GM23338 (cell line): ENCODE measurements around the gene DCTN5. TPM values are rescaled to one million over a fixed set of nuclear protein-coding genes. Genes with fewer than 3 reads are reported as not detected.
A peak's percentile ranks its signal among the peaks of the same experiment; 100 is the strongest.

Experiments used
- ATAC-seq: fragments of 200-7000 bp; cut with Tn5 transposase; 3 replicates; pipeline ENCODE4 v1.9.1; 2020
- DNase-seq: peaks from one replicate; pipeline ENCODE4 v3.0.0-alpha.2; 2015; ENCODE audit warnings: low spot score
- H2AFZ ChIP-seq: fragments of 200-600 bp; sonication (generic); 2 replicates; pipeline ENCODE4 v1.8.0; 2016; ENCODE audit warnings: antibody characterized with exemption, mild to moderate bottlenecking, moderate library complexity
- H3F3A ChIP-seq: fragments of 200-600 bp; sonication (generic); replicated peaks from 2 replicates; pipeline ENCODE4 v1.8.0; 2017; ENCODE audit warnings: antibody characterized with exemption, mixed run types, low read depth
- H3K27ac ChIP-seq: fragments of 200-600 bp; sonication (generic); 2 replicates; pipeline ENCODE4 v1.6.1; 2016; ENCODE audit warnings: low read depth
- H3K27me3 ChIP-seq: fragments of 200-600 bp; sonication (generic); 2 replicates; pipeline ENCODE4 v1.8.0; 2016; ENCODE audit warnings: mild to moderate bottlenecking, mixed run types, moderate library complexity; ENCODE audit not compliant: insufficient read depth
- H3K36me3 ChIP-seq: fragments of 200-600 bp; sonication (generic); 2 replicates; pipeline ENCODE4 v1.8.0; 2016; ENCODE audit warnings: mild to moderate bottlenecking; ENCODE audit not compliant: insufficient read depth
- H3K4me1 ChIP-seq: fragments of 200-600 bp; sonication (generic); 2 replicates; pipeline ENCODE4 v1.8.0; 2016; ENCODE audit warnings: mild to moderate bottlenecking, moderate library complexity; ENCODE audit not compliant: insufficient read depth
- H3K4me2 ChIP-seq: fragments of 200-600 bp; sonication (generic); 2 replicates; pipeline ENCODE4 v1.7.1; 2017; ENCODE audit warnings: mixed run types
- H3K4me3 ChIP-seq: fragments of 200-600 bp; sonication (generic); 2 replicates; pipeline ENCODE4 v1.6.1; 2016; ENCODE audit warnings: mixed run types
- H3K79me2 ChIP-seq: fragments of 200-600 bp; sonication (generic); replicated peaks from 2 replicates; pipeline ENCODE4 v1.8.0; 2017; ENCODE audit warnings: mild to moderate bottlenecking; ENCODE audit not compliant: insufficient read depth
- H3K9me2 ChIP-seq: fragments of 200-600 bp; sonication (generic); 2 replicates; pipeline ENCODE4 v1.8.0; 2017; ENCODE audit not compliant: insufficient read depth
- H4K20me1 ChIP-seq: fragments of 200-600 bp; sonication (generic); replicated peaks from 2 replicates; pipeline ENCODE4 v1.8.0; 2017; ENCODE audit warnings: mild to moderate bottlenecking; ENCODE audit not compliant: insufficient read depth
- H3K27ac Mint-ChIP-seq: 2 replicates; pipeline ENCODE4 v1.8.0; 2020; ENCODE audit warnings: inconsistent platforms, mild to moderate bottlenecking, moderate library complexity, mixed read lengths
- H3K27me3 Mint-ChIP-seq: 3 replicates; pipeline ENCODE4 v1.8.0; 2022; ENCODE audit warnings: low read depth, mild to moderate bottlenecking, moderate library complexity, mixed read lengths, inconsistent platforms; ENCODE audit not compliant: insufficient read depth, poor library complexity
- H3K36me3 Mint-ChIP-seq: 3 replicates; pipeline ENCODE4 v1.8.0; 2021; ENCODE audit warnings: low read depth, mild to moderate bottlenecking, inconsistent platforms, moderate library complexity, mixed read lengths
- H3K4me1 Mint-ChIP-seq: 3 replicates; pipeline ENCODE4 v1.8.0; 2020; ENCODE audit warnings: mild to moderate bottlenecking, inconsistent platforms, mixed read lengths
- H3K4me3 Mint-ChIP-seq: 3 replicates; pipeline ENCODE4 v1.8.0; 2021; ENCODE audit warnings: moderate library complexity, mild to moderate bottlenecking, inconsistent platforms, mixed read lengths
- H3K9me3 Mint-ChIP-seq: 3 replicates; pipeline ENCODE4 v1.8.0; 2020; ENCODE audit warnings: moderate library complexity, mild to moderate bottlenecking, inconsistent platforms, mixed read lengths
- EZH2 ChIP-seq: fragments of 200-600 bp; sonication (generic); IDR thresholded peaks from one replicate; pipeline ENCODE4 v1.8.0; 2017; ENCODE audit warnings: antibody characterized with exemption, mild to moderate bottlenecking, low read depth; ENCODE audit not compliant: unreplicated experiment
- POLR2AphosphoS5 ChIP-seq: IDR thresholded peaks from 2 replicates; pipeline ENCODE4 v1.6.1; 2016; ENCODE audit warnings: antibody characterized with exemption, low read depth
- ZNF331 ChIP-seq: fragments of 250-450 bp; sonication (Bioruptor Pico); IDR thresholded peaks from 2 replicates; pipeline ENCODE4 v1.5.0; 2020; ENCODE audit warnings: low read depth, mild to moderate bottlenecking, moderate library complexity
- polyA plus RNA-seq: library from polyadenylated mRNA; unstranded; fragments of >200 nt; fragmentation: Nextera tagmentation; extraction: Ambion mirVana; gene quantifications from 2 replicates; pipeline ENCODE4 v1.2.1, GENCODE V29; 2016
- total RNA-seq: library from RNA; depleted of rRNA; stranded (reverse); fragments of >200 nt; shearing (Covaris generic); gene quantifications from 2 replicates; pipeline ENCODE4 v1.2.3, GENCODE V29; 2014
- TF ChIP-seq, protein P1 (sequence below), 2 experiments: fragments of 200-600 bp in 1 of 2; sonication (generic) in 1 of 2; conservative IDR thresholded peaks; 2 replicates each; pipeline versions ENCODE4 v1.5.1 to v1.6.1; 2016 to 2017; ENCODE audit warnings: antibody characterized with exemption in 2 of 2, low read depth in 2 of 2, mild to moderate bottlenecking in 2 of 2, moderate library complexity in 1 of 2
- TF ChIP-seq, protein P2 (sequence below): IDR thresholded peaks from one replicate; pipeline ENCODE4 v1.6.1; 2018; ENCODE audit warnings: antibody characterized with exemption; ENCODE audit not compliant: unreplicated experiment

DCTN5 gene
- total and polyA plus RNA-seq, 2 experiments from 2014 or later = 11.5 to 69.6 TPM

DNA sequence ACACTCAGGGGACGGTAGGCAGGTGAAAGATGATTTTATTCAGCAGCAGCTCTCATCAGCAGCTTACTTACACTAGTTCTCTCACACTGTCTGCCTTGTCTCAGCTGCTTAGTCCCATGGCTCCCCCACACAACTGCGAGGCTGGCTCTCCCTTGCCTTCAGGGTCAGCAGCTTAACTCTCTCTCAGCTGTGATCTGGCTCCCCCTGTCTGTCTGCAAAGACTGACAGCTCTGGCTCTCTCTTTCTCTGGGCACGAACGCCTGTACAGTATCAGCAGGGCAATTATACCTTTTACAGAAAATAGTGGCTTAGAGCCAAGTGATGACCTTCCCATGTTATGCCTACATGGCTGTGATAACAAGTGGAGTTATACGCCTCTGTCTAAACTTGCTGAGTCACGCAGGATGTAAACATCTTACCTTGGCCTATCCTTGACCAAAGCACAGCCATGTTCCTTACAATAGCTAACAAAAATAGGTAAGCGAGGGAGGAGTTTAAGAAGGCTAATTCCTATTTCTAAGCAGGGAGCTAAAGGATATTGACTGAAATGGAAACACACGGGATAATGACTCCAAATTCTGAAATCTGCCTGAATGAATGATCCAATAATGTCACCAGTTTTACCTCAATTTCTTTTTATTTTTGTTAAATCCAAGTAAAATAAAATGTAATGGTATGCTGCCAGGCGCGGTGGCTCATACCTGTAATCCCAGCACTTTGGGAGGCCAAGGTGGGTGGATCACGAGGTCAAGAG lies 44.1 kb upstream of the DCTN5 start:
- peaks cover 39% of the 10 kb centered on the region for H3K79me2 ChIP-seq
- H3K4me3 Mint-ChIP-seq = peak overlapping the region; percentile 17; the same call in 2 of the 3 replicates
- TF ChIP-seq, protein P1, sequence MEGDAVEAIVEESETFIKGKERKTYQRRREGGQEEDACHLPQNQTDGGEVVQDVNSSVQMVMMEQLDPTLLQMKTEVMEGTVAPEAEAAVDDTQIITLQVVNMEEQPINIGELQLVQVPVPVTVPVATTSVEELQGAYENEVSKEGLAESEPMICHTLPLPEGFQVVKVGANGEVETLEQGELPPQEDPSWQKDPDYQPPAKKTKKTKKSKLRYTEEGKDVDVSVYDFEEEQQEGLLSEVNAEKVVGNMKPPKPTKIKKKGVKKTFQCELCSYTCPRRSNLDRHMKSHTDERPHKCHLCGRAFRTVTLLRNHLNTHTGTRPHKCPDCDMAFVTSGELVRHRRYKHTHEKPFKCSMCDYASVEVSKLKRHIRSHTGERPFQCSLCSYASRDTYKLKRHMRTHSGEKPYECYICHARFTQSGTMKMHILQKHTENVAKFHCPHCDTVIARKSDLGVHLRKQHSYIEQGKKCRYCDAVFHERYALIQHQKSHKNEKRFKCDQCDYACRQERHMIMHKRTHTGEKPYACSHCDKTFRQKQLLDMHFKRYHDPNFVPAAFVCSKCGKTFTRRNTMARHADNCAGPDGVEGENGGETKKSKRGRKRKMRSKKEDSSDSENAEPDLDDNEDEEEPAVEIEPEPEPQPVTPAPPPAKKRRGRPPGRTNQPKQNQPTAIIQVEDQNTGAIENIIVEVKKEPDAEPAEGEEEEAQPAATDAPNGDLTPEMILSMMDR (conservative IDR thresholded peaks at IDR 0.05; ENCODE audit: low read depth in 2 of 2) = peak; percentile 56 to 72
- TF ChIP-seq, protein P2, sequence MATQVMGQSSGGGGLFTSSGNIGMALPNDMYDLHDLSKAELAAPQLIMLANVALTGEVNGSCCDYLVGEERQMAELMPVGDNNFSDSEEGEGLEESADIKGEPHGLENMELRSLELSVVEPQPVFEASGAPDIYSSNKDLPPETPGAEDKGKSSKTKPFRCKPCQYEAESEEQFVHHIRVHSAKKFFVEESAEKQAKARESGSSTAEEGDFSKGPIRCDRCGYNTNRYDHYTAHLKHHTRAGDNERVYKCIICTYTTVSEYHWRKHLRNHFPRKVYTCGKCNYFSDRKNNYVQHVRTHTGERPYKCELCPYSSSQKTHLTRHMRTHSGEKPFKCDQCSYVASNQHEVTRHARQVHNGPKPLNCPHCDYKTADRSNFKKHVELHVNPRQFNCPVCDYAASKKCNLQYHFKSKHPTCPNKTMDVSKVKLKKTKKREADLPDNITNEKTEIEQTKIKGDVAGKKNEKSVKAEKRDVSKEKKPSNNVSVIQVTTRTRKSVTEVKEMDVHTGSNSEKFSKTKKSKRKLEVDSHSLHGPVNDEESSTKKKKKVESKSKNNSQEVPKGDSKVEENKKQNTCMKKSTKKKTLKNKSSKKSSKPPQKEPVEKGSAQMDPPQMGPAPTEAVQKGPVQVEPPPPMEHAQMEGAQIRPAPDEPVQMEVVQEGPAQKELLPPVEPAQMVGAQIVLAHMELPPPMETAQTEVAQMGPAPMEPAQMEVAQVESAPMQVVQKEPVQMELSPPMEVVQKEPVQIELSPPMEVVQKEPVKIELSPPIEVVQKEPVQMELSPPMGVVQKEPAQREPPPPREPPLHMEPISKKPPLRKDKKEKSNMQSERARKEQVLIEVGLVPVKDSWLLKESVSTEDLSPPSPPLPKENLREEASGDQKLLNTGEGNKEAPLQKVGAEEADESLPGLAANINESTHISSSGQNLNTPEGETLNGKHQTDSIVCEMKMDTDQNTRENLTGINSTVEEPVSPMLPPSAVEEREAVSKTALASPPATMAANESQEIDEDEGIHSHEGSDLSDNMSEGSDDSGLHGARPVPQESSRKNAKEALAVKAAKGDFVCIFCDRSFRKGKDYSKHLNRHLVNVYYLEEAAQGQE = no peak
- H3K4me1 Mint-ChIP-seq = peaks cover 15% of the 10 kb centered on the region
- peak overlapping the region; percentile 48; the same call in 1 of the 2 replicates for H3K27ac Mint-ChIP-seq
- peak overlapping the region; percentile 100 for H3K27ac ChIP-seq
- peaks cover 14% of the 10 kb centered on the region for H3K27me3 Mint-ChIP-seq
- no peak overlapping the region for H3K4me3 ChIP-seq
- no peaks in the 10 kb centered on the region for H3K27me3 ChIP-seq
- peaks cover 5% of the 10 kb centered on the region for H4K20me1 ChIP-seq
- no peaks in the 10 kb centered on the region; the same call in none of the 2 replicates for H3K36me3 ChIP-seq
- no peaks in the 10 kb centered on the region for H3K9me2 ChIP-seq
- no peak overlapping the region for H2AFZ ChIP-seq
- peak overlapping the region; percentile 69; the same call in 1 of the 2 replicates for H3K4me2 ChIP-seq
- H3K4me1 ChIP-seq = peaks cover 32% of the 10 kb centered on the region
- ATAC-seq (peak; percentile 70), DNase-seq (peak; percentile 77)
- peaks cover 16% of the 10 kb centered on the region for H3K36me3 Mint-ChIP-seq
- no peaks in the 10 kb centered on the region for H3K9me3 Mint-ChIP-seq
- H3F3A ChIP-seq = peaks cover 27% of the 10 kb centered on the region

DNA sequence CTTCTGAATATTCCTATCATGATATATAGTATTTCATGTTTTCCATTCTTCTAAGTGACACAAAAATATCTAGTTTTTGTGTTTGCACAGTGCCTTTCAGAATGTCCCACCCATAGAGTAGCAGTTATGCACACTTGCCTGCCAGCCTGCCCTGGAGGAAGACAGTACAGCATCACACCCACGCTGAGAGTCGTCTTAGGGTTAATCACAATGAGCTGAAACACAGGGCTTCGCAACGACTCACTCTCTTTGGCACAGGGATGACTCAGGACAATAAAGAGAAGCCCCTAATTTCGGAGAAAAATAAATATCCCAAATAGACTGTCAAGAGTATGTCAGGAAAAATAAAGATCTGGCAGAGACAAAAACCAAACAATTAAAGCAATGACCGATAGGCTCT lies 33.5 kb upstream of the DCTN5 start:
- Histone ChIP-seq H3K36me3 (peaks cover 46% of the 10 kb centered on the region; the same call in 1 of the 2 replicates), H2AFZ (no peak overlapping the region), H3K9me2 (no peaks in the 10 kb centered on the region), H3K27me3 (no peaks in the 10 kb centered on the region), H3K79me2 (no peaks in the 10 kb centered on the region), H3K27ac (no peak overlapping the region), H4K20me1 (no peaks in the 10 kb centered on the region; the same call in 1 of the 2 replicates), H3K4me3 (no peak overlapping the region), H3K4me1 (no peaks in the 10 kb centered on the region), H3F3A (no peaks in the 10 kb centered on the region), H3K4me2 (no peak overlapping the region)
- peaks cover 41% of the 10 kb centered on the region for H3K36me3 Mint-ChIP-seq
- DNase-seq = no peak
- H3K4me3 Mint-ChIP-seq = no peak overlapping the region
- H3K9me3 Mint-ChIP-seq = no peaks in the 10 kb centered on the region
- ATAC-seq = no peak
- H3K27ac Mint-ChIP-seq = no peak overlapping the region
- H3K4me1 Mint-ChIP-seq = no peaks in the 10 kb centered on the region
- no peaks in the 10 kb centered on the region for H3K27me3 Mint-ChIP-seq
- no peak for TF ChIP-seq POLR2AphosphoS5
- no peak for TF ChIP-seq ZNF331 (CRISPR knock-in tag)
- TF ChIP-seq, protein P2 = no peak
- no peak for TF ChIP-seq EZH2
